Upper lobe of left lung (tissue), 6 donors: Measurements from ENCODE around the gene FBXL17. TPM values are rescaled to one million over a fixed set of nuclear protein-coding genes. Genes with fewer than 3 reads are reported as not detected.

ENCODE experiments used
- ATAC-seq, 2 donors: fragments of 200-7000 bp; cut with Tn5 transposase; one replicate each; pipeline ENCODE4 v1.9.1; 2022; ENCODE audit warnings: mild to moderate bottlenecking in 2 of 2, moderate library complexity in 2 of 2; ENCODE audit not compliant: low FRiP score in 2 of 2
- DNase-seq, 2 donors: peaks; one replicate each; pipeline ENCODE4 v3.0.0-alpha.2; 2019 to 2020
- H3K27ac ChIP-seq, 4 donors: fragments of 200-600 bp; sonication (generic); one replicate each; pipeline ENCODE4 v1.5.1; 2016 to 2019
- H3K27me3 ChIP-seq, 4 donors: fragments of 200-600 bp; sonication (generic); one replicate each; pipeline ENCODE4 v1.5.1; 2017 to 2019
- H3K36me3 ChIP-seq, 4 donors: fragments of 200-600 bp; sonication (generic); one replicate each; pipeline ENCODE4 v1.5.1; 2016 to 2019
- H3K4me1 ChIP-seq, 4 donors: fragments of 200-600 bp; sonication (generic); one replicate each; pipeline ENCODE4 v1.5.1; 2018 to 2019
- H3K4me3 ChIP-seq, 4 donors: fragments of 200-600 bp; sonication (generic); one replicate each; pipeline ENCODE4 v1.5.1; 2017 to 2019; ENCODE audit warnings: mild to moderate bottlenecking in 2 of 4, moderate library complexity in 1 of 4
- H3K9me3 ChIP-seq, 4 donors: fragments of 200-600 bp; sonication (generic); one replicate each; pipeline ENCODE4 v1.5.1; 2018 to 2019
- CTCF ChIP-seq, 6 experiments: fragments of 450-650 bp in 4 of 6; fragments of 200-600 bp in 2 of 6; sonication (generic) in 2 of 6; IDR thresholded peaks; one replicate each; pipeline ENCODE4 v1.5.1; 2016 to 2019; ENCODE audit warnings: antibody characterized with exemption in 6 of 6
- EP300 ChIP-seq, 4 donors: sonication (generic); formaldehyde crosslinking; IDR thresholded peaks; one replicate each; pipeline ENCODE4 v1.5.1; 2017; ENCODE audit warnings: antibody characterized with exemption in 4 of 4, control low read depth in 2 of 4
- POLR2A ChIP-seq, 4 donors: fragments of 450-650 bp; IDR thresholded peaks; one replicate each; pipeline ENCODE4 v1.5.1; 2016 to 2017; ENCODE audit warnings: antibody characterized with exemption in 4 of 4, mild to moderate bottlenecking in 2 of 4
- POLR2AphosphoS5 ChIP-seq, 2 donors: sonication (generic); formaldehyde crosslinking; IDR thresholded peaks; one replicate each; pipeline ENCODE4 v1.5.1; 2017; ENCODE audit warnings: antibody characterized with exemption in 2 of 2
- WGBS, 2 donors: methylation state at CpG; one replicate each; pipeline ENCODE4 v1.1.5; 2017 to 2018; 5-methylcytosine and 5-hydroxymethylcytosine counted together
- total RNA-seq, 6 donors: library from RNA; depleted of rRNA in 4 of 6; stranded (reverse); fragments of >200 nt in 4 of 6; gene quantifications; one replicate each; pipeline versions ENCODE4 v1.1.0 to v1.2.1, GENCODE V29; 2016 to 2021
- donor health status: DM: no; HTN: no; CAD: no; lungs with moderate emphysema.
- donor health status: DM: no; HTN: yes; CAD: no; lungs with severe emphysema.

Gene FBXL17
- total RNA-seq, 6 donors from 2014 or later: 10.0 to 47.1 (median 16.9) TPM

DNA sequence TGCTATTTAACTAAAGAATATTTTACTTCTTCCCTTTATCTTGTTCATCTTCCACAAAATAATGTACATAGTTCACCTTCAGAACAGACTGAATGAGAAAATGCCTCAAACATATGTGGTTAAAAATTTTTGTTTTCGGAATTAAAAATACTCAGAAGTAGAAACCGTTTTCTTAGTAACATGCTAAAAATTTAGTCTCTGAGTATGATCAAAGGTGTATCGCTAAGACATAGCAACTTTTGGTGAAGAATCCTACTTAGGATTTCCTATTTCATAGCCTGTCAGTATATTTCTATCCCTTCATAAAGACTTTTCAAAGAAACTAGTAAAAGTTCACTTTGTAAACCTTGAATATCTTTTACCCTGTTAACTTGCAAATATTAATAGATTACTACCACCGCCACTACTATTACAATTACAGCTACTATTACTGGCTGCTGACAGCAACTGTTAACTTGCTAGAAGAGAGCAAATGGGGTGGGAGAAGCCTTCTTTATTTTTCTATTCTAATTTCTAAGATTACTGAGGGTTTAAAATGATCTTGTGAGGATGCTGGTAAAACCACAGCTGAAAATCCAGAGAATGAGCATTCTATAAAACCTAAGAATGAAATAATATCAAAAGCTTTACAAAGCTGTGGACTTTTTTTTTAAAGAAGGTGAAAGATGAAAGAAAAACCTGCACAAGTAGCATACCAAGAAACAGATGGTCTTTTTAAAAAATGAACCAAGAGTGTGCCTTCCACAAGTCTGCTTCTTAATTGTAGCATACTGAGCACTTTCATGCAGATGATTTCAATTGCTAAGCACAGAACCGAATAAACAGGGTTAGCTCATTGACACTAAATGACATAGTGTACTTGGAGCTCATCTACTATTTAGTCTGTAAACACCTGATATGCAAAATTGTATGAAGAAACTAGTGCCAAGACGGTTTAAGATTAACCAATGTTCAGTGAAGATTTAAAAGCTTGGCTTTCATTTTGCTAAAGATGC is 464.9 kb downstream of the FBXL17 start:
- H3K4me3 ChIP-seq: no peak overlapping the region
- H3K27ac ChIP-seq: no peak overlapping the region
- 88 to 89% methylated on average over 6 of the region's 6 CpGs for WGBS, 2 donors
- no peaks in the 10 kb centered on the region for H3K4me1 ChIP-seq
- no peaks in the 10 kb centered on the region for H3K36me3 ChIP-seq
- H3K27me3 ChIP-seq: no peaks in the 10 kb centered on the region
- ATAC-seq: no peak
- DNase-seq: no peak
- H3K9me3 ChIP-seq: no peaks in the 10 kb centered on the region
- no peak for TF ChIP-seq EP300 (IDR thresholded peaks at IDR 0.05)
- TF ChIP-seq CTCF (IDR thresholded peaks at IDR 0.05): no peak

GRCh38 chr5:107915176-107915812 is 466.6 kb downstream of the FBXL17 start:
- no peaks in the 10 kb centered on the region for H3K9me3 ChIP-seq
- ATAC-seq (no peak), DNase-seq (no peak)
- 72 to 92% methylated on average over 5 of the region's 5 CpGs for WGBS, 2 donors
- H3K36me3 ChIP-seq: no peaks in the 10 kb centered on the region
- H3K27ac ChIP-seq: no peak overlapping the region
- no peaks in the 10 kb centered on the region for H3K27me3 ChIP-seq
- H3K4me3 ChIP-seq: no peak overlapping the region
- no peaks in the 10 kb centered on the region for H3K4me1 ChIP-seq
- TF ChIP-seq EP300 (IDR thresholded peaks at IDR 0.05) (no peak), POLR2A (IDR thresholded peaks at IDR 0.05) (no peak), CTCF (IDR thresholded peaks at IDR 0.05) (no peak), POLR2AphosphoS5 (IDR thresholded peaks at IDR 0.05) (no peak)

DNA sequence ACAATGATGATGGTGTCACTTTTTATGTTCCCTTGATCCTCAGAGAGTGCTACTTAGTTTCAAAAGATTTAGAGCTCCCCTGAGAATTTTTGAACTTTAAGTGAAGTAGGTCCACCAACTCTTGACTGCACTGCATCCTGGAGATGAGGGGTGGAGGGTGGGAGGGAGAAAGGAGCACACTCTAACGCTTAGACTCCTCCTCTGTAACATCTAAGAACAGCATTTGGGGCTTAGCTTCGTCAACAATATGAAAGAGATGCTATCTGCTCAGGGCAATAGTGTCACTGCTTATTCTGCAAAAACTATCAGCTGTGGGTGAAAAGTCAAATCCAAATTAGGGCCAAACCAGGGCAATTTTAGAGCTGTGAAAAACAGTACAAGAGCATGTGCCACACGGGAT is 468.4 kb downstream of the FBXL17 start:
- no peak for TF ChIP-seq POLR2A (IDR thresholded peaks at IDR 0.05)
- no peak for TF ChIP-seq CTCF (IDR thresholded peaks at IDR 0.05)
- no peak for TF ChIP-seq EP300 (IDR thresholded peaks at IDR 0.05)
- no peak for TF ChIP-seq POLR2AphosphoS5 (IDR thresholded peaks at IDR 0.05)
- ATAC-seq: no peak
- Histone ChIP-seq H3K27me3 (no peaks in the 10 kb centered on the region), H3K9me3 (no peaks in the 10 kb centered on the region), H3K4me3 (no peak overlapping the region), H3K4me1 (no peaks in the 10 kb centered on the region), H3K36me3 (peaks cover 0 to 3% (median 0%) of the 10 kb centered on the region in 4 donors), H3K27ac (no peak overlapping the region)
- WGBS, 2 donors: 89 to 93% methylated on average over 3 of the region's 3 CpGs
- DNase-seq: no peak

DNA sequence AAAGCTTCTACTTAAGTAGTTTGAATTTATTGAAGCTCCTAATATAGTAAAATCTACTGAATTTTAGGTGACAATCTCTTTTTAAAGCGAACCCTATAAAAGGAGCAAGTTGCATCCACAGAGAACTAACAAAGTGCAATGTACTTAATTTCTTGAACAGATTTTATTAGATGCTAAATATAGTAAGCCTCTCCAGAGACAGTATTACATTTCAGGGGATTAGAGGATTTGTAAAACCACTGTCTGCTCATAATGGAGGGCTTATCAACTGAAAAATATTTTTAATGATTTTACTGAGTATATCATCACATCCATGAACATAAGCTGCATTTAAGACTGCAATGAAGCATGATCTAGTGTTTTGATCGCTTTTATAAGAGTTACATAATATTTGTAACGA is 481.2 kb downstream of the FBXL17 start:
- Histone ChIP-seq H3K4me3 (no peak overlapping the region), H3K27ac (no peak overlapping the region), H3K27me3 (no peaks in the 10 kb centered on the region), H3K36me3 (no peaks in the 10 kb centered on the region), H3K4me1 (no peaks in the 10 kb centered on the region), H3K9me3 (peaks cover 0 to 4% (median 0%) of the 10 kb centered on the region in 4 donors)
- no peak for DNase-seq
- TF ChIP-seq CTCF (IDR thresholded peaks at IDR 0.05): no peak
- TF ChIP-seq POLR2A (IDR thresholded peaks at IDR 0.05): no peak
- TF ChIP-seq POLR2AphosphoS5 (IDR thresholded peaks at IDR 0.05): no peak
- TF ChIP-seq EP300 (IDR thresholded peaks at IDR 0.05): no peak
- WGBS, 2 donors: 95 to 98% methylated on average over 3 of the region's 3 CpGs
- ATAC-seq: no peak
